ENCODE data around the gene NCOR1.
"Not testable (repeated sequence)": the region's sequence is repeated elsewhere in the genome, so short reads cannot be mapped to it uniquely, and the experiment has no call there.

NCOR1 gene

GRCh38 chr17:16155536-16155935 is 59.8 kb downstream of the NCOR1 start:
- peaks cover 15% of the 10 kb centered on the region for H3K36me3 ChIP-seq (replicated peaks; ENCODE audit: low read depth, low read length)
- H3K4me2 ChIP-seq (ENCODE audit: low read length): no peak overlapping the region
- no peaks in the 10 kb centered on the region for H3K9me3 ChIP-seq (ENCODE audit: insufficient read depth, low read length)
- no peak for TF ChIP-seq EZH2phosphoT487 (IDR thresholded peaks at IDR 0.05; ENCODE audit: low read depth)
- TF ChIP-seq, protein P1, sequence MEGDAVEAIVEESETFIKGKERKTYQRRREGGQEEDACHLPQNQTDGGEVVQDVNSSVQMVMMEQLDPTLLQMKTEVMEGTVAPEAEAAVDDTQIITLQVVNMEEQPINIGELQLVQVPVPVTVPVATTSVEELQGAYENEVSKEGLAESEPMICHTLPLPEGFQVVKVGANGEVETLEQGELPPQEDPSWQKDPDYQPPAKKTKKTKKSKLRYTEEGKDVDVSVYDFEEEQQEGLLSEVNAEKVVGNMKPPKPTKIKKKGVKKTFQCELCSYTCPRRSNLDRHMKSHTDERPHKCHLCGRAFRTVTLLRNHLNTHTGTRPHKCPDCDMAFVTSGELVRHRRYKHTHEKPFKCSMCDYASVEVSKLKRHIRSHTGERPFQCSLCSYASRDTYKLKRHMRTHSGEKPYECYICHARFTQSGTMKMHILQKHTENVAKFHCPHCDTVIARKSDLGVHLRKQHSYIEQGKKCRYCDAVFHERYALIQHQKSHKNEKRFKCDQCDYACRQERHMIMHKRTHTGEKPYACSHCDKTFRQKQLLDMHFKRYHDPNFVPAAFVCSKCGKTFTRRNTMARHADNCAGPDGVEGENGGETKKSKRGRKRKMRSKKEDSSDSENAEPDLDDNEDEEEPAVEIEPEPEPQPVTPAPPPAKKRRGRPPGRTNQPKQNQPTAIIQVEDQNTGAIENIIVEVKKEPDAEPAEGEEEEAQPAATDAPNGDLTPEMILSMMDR (IDR thresholded peaks at IDR 0.05; ENCODE audit: low read depth, low read length): no peak
- no peak overlapping the region for H2AFZ ChIP-seq (ENCODE audit: low read depth, low read length)
- no peaks in the 10 kb centered on the region for H3K4me1 ChIP-seq (ENCODE audit: low read length)
- no peak overlapping the region for H3K4me3 ChIP-seq (ENCODE audit: low read length)
- H4K20me1 ChIP-seq (ENCODE audit: insufficient read depth, low read length): no peaks in the 10 kb centered on the region
- H3K27me3 ChIP-seq (ENCODE audit: low read depth, low read length): no peaks in the 10 kb centered on the region
- no peak overlapping the region for H3K27ac ChIP-seq (ENCODE audit: low read length)
- H3K79me2 ChIP-seq (ENCODE audit: low read length): no peaks in the 10 kb centered on the region
- H3K9ac ChIP-seq (ENCODE audit: low read length): no peak overlapping the region

DNA sequence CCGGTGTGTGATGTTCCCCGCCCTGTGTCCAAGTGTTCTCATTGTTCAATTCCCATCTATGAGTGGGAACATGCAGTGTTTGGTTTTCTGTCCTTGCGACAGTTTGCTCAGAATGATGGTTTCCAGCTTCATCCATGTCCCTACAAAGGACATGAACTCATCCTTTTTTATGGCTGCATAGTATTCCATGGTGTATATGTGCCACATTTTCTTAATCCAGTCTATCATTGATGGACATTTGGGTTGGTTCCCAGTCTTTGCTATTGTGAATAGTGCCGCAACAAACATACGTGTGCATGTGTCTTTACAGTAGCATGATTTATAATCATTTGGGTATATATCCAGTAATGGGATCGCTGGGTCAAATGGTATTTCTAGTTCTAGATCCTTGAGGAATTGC is 63.0 kb downstream of the NCOR1 start:
- not testable (repeated sequence) for H4K20me1 ChIP-seq (ENCODE audit: insufficient read depth, low read length); H3K27ac ChIP-seq (ENCODE audit: low read length); H3K4me2 ChIP-seq (ENCODE audit: low read length); H2AFZ ChIP-seq (ENCODE audit: low read depth, low read length); H3K79me2 ChIP-seq (ENCODE audit: low read length); H3K27me3 ChIP-seq (ENCODE audit: low read depth, low read length); H3K4me1 ChIP-seq (ENCODE audit: low read length); H3K9ac ChIP-seq (ENCODE audit: low read length); H3K4me3 ChIP-seq (ENCODE audit: low read length); H3K9me3 ChIP-seq (ENCODE audit: insufficient read depth, low read length)
- peaks cover 15% of the 10 kb centered on the region for H3K36me3 ChIP-seq (replicated peaks; ENCODE audit: low read depth, low read length)

DNA sequence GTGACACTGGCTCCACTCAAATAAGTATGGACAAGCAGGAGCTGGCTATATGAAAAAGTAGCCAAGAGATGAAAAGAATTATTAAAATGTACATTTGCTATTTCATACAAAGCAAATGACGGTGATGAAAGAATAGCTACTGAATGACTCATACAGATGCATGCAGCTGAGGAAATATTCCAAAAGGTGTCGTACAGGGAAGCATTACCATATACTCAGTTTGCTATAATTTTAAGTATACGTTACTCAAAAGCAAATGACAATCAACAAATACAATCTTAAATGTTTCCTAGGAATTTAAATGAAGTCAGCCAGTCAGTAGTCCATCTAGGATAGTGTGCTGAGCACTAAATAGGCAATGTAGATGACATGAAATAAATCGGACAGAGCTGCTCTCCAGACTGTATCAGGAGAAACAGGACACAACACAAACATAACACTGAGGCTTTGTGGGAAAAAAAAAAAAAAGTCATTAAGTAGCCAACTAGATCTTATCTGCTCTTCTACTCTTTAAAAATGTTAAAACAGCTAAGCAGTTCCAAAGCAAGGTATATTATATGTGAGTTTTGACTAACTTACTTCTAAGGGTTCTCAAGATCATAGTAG is 65.0 kb downstream of the NCOR1 start:
- Histone ChIP-seq H3K27ac (ENCODE audit: low read length) (no peak overlapping the region), H3K9ac (ENCODE audit: low read length) (no peak overlapping the region), H2AFZ (ENCODE audit: low read depth, low read length) (no peak overlapping the region), H4K20me1 (ENCODE audit: insufficient read depth, low read length) (no peaks in the 10 kb centered on the region), H3K4me1 (ENCODE audit: low read length) (no peaks in the 10 kb centered on the region), H3K79me2 (ENCODE audit: low read length) (no peaks in the 10 kb centered on the region), H3K27me3 (ENCODE audit: low read depth, low read length) (no peaks in the 10 kb centered on the region), H3K4me3 (ENCODE audit: low read length) (no peak overlapping the region), H3K9me3 (ENCODE audit: insufficient read depth, low read length) (no peaks in the 10 kb centered on the region), H3K36me3 (replicated peaks; ENCODE audit: low read depth, low read length) (peaks cover 12% of the 10 kb centered on the region), H3K4me2 (ENCODE audit: low read length) (no peak overlapping the region)
- no peak for TF ChIP-seq EZH2phosphoT487 (IDR thresholded peaks at IDR 0.05; ENCODE audit: low read depth)
- TF ChIP-seq, protein P1 (IDR thresholded peaks at IDR 0.05; ENCODE audit: low read depth, low read length): no peak

- no peak for TF ChIP-seq EZH2phosphoT487 (IDR thresholded peaks at IDR 0.05; ENCODE audit: low read depth)
- TF ChIP-seq, protein P1 (IDR thresholded peaks at IDR 0.05; ENCODE audit: low read depth, low read length): no peak
- H3K27ac ChIP-seq (ENCODE audit: low read length): no peak overlapping the region
- no peak overlapping the region for H2AFZ ChIP-seq (ENCODE audit: low read depth, low read length)
- H3K9me3 ChIP-seq (ENCODE audit: insufficient read depth, low read length): no peaks in the 10 kb centered on the region
- H3K4me2 ChIP-seq (ENCODE audit: low read length): no peak overlapping the region
- no peak overlapping the region for H3K9ac ChIP-seq (ENCODE audit: low read length)
- H3K4me1 ChIP-seq (ENCODE audit: low read length): no peaks in the 10 kb centered on the region
- peaks cover 12% of the 10 kb centered on the region for H3K36me3 ChIP-seq (replicated peaks; ENCODE audit: low read depth, low read length)
- H4K20me1 ChIP-seq (ENCODE audit: insufficient read depth, low read length): no peaks in the 10 kb centered on the region
- H3K79me2 ChIP-seq (ENCODE audit: low read length): no peaks in the 10 kb centered on the region
- no peaks in the 10 kb centered on the region for H3K27me3 ChIP-seq (ENCODE audit: low read depth, low read length)
- H3K4me3 ChIP-seq (ENCODE audit: low read length): no peak overlapping the region
These were observed 66.7 kb downstream of the NCOR1 start for GRCh38 chr17:16148596-16148995.

DNA sequence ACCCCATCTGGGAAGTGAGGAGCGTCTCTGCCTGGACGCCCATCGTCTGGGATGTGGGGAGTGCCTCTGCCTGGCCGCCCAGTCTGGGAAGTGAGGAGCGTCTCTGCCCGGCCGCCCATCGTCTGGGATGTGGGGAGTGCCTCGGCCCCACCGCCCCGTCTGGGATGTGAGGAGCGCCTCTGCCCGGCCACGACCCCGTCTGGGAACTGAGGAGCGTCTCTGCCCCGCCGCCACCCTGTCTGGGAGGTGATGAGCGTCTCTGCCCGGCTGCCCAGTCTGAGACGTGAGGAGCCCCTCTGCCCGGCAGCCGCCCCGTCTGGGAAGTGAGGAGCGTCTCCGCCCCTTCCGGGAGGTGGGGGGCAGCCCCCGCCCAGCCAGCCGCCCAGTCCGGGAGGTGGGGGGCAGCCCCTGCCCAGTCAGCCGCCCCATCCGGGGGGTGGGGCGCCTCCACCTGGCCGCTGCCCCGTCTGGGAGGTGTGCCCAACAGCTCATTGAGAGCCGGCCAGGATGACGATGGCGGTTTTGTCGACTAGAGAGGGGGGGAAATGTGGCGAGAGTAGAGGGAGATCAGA is 69.9 kb downstream of the NCOR1 start:
- H4K20me1 ChIP-seq (ENCODE audit: insufficient read depth, low read length); H3K27ac ChIP-seq (ENCODE audit: low read length); H3K4me2 ChIP-seq (ENCODE audit: low read length); H3K4me1 ChIP-seq (ENCODE audit: low read length); H3K9me3 ChIP-seq (ENCODE audit: insufficient read depth, low read length); H3K27me3 ChIP-seq (ENCODE audit: low read depth, low read length); H2AFZ ChIP-seq (ENCODE audit: low read depth, low read length); H3K79me2 ChIP-seq (ENCODE audit: low read length); H3K9ac ChIP-seq (ENCODE audit: low read length); H3K4me3 ChIP-seq (ENCODE audit: low read length): not testable (repeated sequence)
- H3K36me3 ChIP-seq (replicated peaks; ENCODE audit: low read depth, low read length): peaks cover 12% of the 10 kb centered on the region
